HUES6 (cell line): Measurements from ENCODE around the gene CCSER1.
"Not testable (repeated sequence)": the region's sequence is repeated elsewhere in the genome, so short reads cannot be mapped to it uniquely, and the experiment has no call there.

Experiments used
- H3K27ac ChIP-seq: 2 replicates; pipeline ENCODE4 v1.7.0; 2013; ENCODE audit warnings: low read depth, mild to moderate bottlenecking, low read length, inconsistent platforms
- H3K27me3 ChIP-seq: 2 replicates; pipeline ENCODE4 v1.6.1; 2013; ENCODE audit warnings: low read length; ENCODE audit not compliant: control insufficient read depth, insufficient read depth
- H3K36me3 ChIP-seq: 2 replicates; pipeline ENCODE4 v1.6.1; 2013; ENCODE audit warnings: low read length; ENCODE audit not compliant: control insufficient read depth, insufficient read depth
- H3K4me1 ChIP-seq: 2 replicates; pipeline ENCODE4 v1.6.1; 2013; ENCODE audit warnings: low read length; ENCODE audit not compliant: control insufficient read depth, insufficient read depth
- H3K4me3 ChIP-seq: 2 replicates; pipeline ENCODE4 v1.5.1; 2013; ENCODE audit warnings: low read depth, low read length
- H3K9ac ChIP-seq: one replicate; pipeline ENCODE4 v1.6.1; 2013; ENCODE audit warnings: mild to moderate bottlenecking, low read length
- H3K9me3 ChIP-seq: 2 replicates; pipeline ENCODE4 v1.6.1; 2013; ENCODE audit warnings: low read depth, low read length; ENCODE audit not compliant: control insufficient read depth, insufficient read depth

The CCSER1 gene

GRCh38 chr4:91243132-91243531 is 1115.9 kb downstream of the CCSER1 start:
- Histone ChIP-seq H3K9me3 (0 out of 2 replicates have a peak, but pooled peaks cover 2% of the 10 kb centered on the region), H3K4me1 (no peaks in the 10 kb centered on the region), H3K27ac (no peak overlapping the region), H3K9ac (no peak overlapping the region), H3K36me3 (no peaks in the 10 kb centered on the region), H3K27me3 (no peaks in the 10 kb centered on the region), H3K4me3 (no peak overlapping the region)

GRCh38 chr4:91256043-91256442 is 1128.8 kb downstream of the CCSER1 start:
- H3K36me3 ChIP-seq: no peaks in the 10 kb centered on the region
- no peaks in the 10 kb centered on the region for H3K4me1 ChIP-seq
- no peaks in the 10 kb centered on the region for H3K27me3 ChIP-seq
- H3K4me3 ChIP-seq: no peak overlapping the region
- peaks cover 19% of the 10 kb centered on the region for H3K9me3 ChIP-seq
- no peak overlapping the region for H3K9ac ChIP-seq
- no peak overlapping the region for H3K27ac ChIP-seq

- Histone ChIP-seq H3K4me3 (no peak overlapping the region), H3K36me3 (no peaks in the 10 kb centered on the region), H3K4me1 (no peaks in the 10 kb centered on the region), H3K9me3 (peaks cover 19% of the 10 kb centered on the region), H3K9ac (no peak overlapping the region), H3K27ac (no peak overlapping the region), H3K27me3 (no peaks in the 10 kb centered on the region)
These were observed 1129.6 kb downstream of the CCSER1 start for GRCh38 chr4:91256751-91257150.

- no peaks in the 10 kb centered on the region for H3K36me3 ChIP-seq
- H3K4me1 ChIP-seq: no peaks in the 10 kb centered on the region
- H3K27ac ChIP-seq: no peak overlapping the region
- H3K9ac ChIP-seq: no peak overlapping the region
- H3K9me3 ChIP-seq: peaks cover 19% of the 10 kb centered on the region
- no peaks in the 10 kb centered on the region for H3K27me3 ChIP-seq
- H3K4me3 ChIP-seq: no peak overlapping the region
These were observed 1130.5 kb downstream of the CCSER1 start for GRCh38 chr4:91257721-91258120.

GRCh38 chr4:91258326-91258725 is 1131.1 kb downstream of the CCSER1 start:
- Histone ChIP-seq H3K4me1 (no peaks in the 10 kb centered on the region), H3K27me3 (no peaks in the 10 kb centered on the region), H3K27ac (no peak overlapping the region), H3K4me3 (no peak overlapping the region), H3K9ac (no peak overlapping the region), H3K36me3 (no peaks in the 10 kb centered on the region), H3K9me3 (peaks cover 19% of the 10 kb centered on the region)

- H3K27ac ChIP-seq: peak overlapping the region; percentile 76; the same call in 1 of the 2 replicates
These were observed 1140.3 kb downstream of the CCSER1 start for GRCh38 chr4:91267543-91267942.

GRCh38 chr4:91268481-91268880 is 1141.3 kb downstream of the CCSER1 start:
- H3K36me3 ChIP-seq, H3K9ac ChIP-seq, H3K27me3 ChIP-seq, H3K9me3 ChIP-seq, H3K4me3 ChIP-seq: not testable (repeated sequence)
- Histone ChIP-seq H3K27ac (peak overlapping the region; percentile 76; the same call in 1 of the 2 replicates), H3K4me1 (peaks cover 27% of the 10 kb centered on the region)

More at GRCh38 chr4:91267543-91267942, 1140.3 kb downstream of the CCSER1 start:
- H3K9ac ChIP-seq: no peak overlapping the region
- H3K27me3 ChIP-seq: no peaks in the 10 kb centered on the region
- peaks cover 27% of the 10 kb centered on the region for H3K4me1 ChIP-seq
- H3K36me3 ChIP-seq: no peaks in the 10 kb centered on the region; the same call in 1 of the 2 replicates
- H3K4me3 ChIP-seq: no peak overlapping the region
- peaks cover 4% of the 10 kb centered on the region; the same call in 1 of the 2 replicates for H3K9me3 ChIP-seq

GRCh38 chr4:91268913-91269312 is 1141.7 kb downstream of the CCSER1 start:
- Histone ChIP-seq H3K4me1 (peaks cover 27% of the 10 kb centered on the region), H3K27me3 (no peaks in the 10 kb centered on the region), H3K36me3 (no peaks in the 10 kb centered on the region; the same call in 1 of the 2 replicates), H3K9ac (peak overlapping the region; percentile 52), H3K4me3 (no peak overlapping the region; the same call in 1 of the 2 replicates), H3K9me3 (peaks cover 7% of the 10 kb centered on the region), H3K27ac (peak overlapping the region; percentile 96)

GRCh38 chr4:91279899-91280298 is 1152.7 kb downstream of the CCSER1 start:
- no peaks in the 10 kb centered on the region for H3K4me1 ChIP-seq
- no peak overlapping the region for H3K27ac ChIP-seq
- H3K9me3 ChIP-seq: no peaks in the 10 kb centered on the region; the same call in 1 of the 2 replicates
- no peaks in the 10 kb centered on the region for H3K27me3 ChIP-seq
- H3K4me3 ChIP-seq: no peak overlapping the region
- H3K9ac ChIP-seq: no peak overlapping the region
- H3K36me3 ChIP-seq: no peaks in the 10 kb centered on the region

- Histone ChIP-seq H3K36me3 (no peaks in the 10 kb centered on the region), H3K4me3 (no peak overlapping the region), H3K9me3 (no peaks in the 10 kb centered on the region; the same call in 1 of the 2 replicates), H3K4me1 (no peaks in the 10 kb centered on the region), H3K27me3 (no peaks in the 10 kb centered on the region), H3K27ac (no peak overlapping the region), H3K9ac (no peak overlapping the region)
These were observed 1153.5 kb downstream of the CCSER1 start for GRCh38 chr4:91280551-91281290.

GRCh38 chr4:91282217-91282616 is 1155.0 kb downstream of the CCSER1 start:
- H3K4me1 ChIP-seq: no peaks in the 10 kb centered on the region
- no peak overlapping the region for H3K27ac ChIP-seq
- H3K36me3 ChIP-seq: no peaks in the 10 kb centered on the region
- H3K27me3 ChIP-seq: no peaks in the 10 kb centered on the region
- H3K9ac ChIP-seq: no peak overlapping the region
- no peak overlapping the region for H3K4me3 ChIP-seq
- no peaks in the 10 kb centered on the region; the same call in 1 of the 2 replicates for H3K9me3 ChIP-seq
